Inflammatory macrophage treated with lipopolysaccharide for 1 hour (primary cell): Measurements from ENCODE around the gene CLTCL1.
"Not testable (repeated sequence)": the region's sequence is repeated elsewhere in the genome, so short reads cannot be mapped to it uniquely, and the experiment has no call there.

Experiments
- DNase-seq, 2 donors: peaks; one replicate each; pipeline ENCODE4 v3.0.0-alpha.2; 2020 to 2022

CLTCL1 gene

GRCh38 chr22:19216579-19216978 lies 74.9 kb downstream of the CLTCL1 start:
- DNase-seq, result no peak

DNA sequence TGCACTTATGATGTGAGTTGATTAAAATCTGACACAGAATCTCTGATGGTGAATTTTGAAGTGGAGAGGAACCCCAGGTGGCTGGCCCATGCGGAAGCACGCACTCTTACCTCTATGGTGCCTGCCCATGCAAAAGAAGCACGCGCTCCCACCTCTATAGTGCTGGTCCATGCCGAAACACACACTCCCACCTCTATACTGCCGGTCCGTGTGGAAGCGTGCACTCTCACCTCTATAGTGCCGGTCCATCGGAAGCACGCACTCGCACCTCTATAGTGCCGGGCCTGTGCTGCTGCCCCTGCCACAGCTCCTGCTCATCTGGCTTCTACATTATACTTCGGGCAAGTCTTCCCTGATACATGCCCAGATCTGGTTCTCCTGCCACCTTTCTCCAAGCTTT lies 76.2 kb downstream of the CLTCL1 start:
- DNase-seq, result no peak

GRCh38 chr22:19214078-19214473 lies 77.4 kb downstream of the CLTCL1 start:
- DNase-seq, result no peak

- DNase-seq, result no peak
Observed at GRCh38 chr22:19213442-19214077, 78.0 kb downstream of the CLTCL1 start.

DNA sequence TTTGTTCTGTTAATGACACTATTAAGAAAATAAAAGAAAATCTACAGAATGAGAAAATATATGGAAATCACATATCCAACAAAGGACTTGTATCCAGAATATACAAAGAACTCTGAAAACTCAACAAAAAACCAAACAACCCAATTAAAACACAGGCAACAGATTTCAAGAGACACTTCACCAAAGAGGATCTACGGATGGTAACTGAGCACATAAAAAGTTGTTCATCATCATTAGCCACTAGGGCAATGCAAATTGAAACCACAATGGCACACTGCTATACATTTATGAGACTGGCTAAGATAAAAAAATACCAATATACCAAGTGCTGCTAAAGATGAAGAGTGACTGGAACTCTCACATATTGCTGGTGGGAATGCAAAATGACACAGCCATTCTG lies 78.5 kb downstream of the CLTCL1 start:
- no peak for DNase-seq

- no peak for DNase-seq
Observed at GRCh38 chr22:19212302-19212870, 79.1 kb downstream of the CLTCL1 start.

DNA sequence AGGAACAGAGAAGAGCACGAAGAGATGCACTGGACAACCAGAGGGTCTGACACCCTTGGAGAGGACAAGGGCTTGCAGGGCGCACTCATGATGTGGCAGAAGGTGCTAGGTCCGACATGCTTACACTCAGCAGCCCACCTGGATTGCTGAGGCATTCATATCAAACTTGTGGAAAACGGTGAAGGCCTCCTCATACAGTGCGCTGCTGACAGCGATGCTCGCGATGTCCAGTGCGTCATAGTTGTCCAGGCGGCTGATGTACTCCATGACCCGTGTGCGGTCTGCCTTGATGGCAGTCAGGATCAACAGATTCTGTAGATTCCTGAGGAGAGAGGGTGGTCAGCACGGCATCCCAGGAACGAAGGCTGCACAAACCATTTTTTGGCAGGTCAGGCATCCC lies 81.3 kb downstream of the CLTCL1 start:
- DNase-seq, result no peak

DNA sequence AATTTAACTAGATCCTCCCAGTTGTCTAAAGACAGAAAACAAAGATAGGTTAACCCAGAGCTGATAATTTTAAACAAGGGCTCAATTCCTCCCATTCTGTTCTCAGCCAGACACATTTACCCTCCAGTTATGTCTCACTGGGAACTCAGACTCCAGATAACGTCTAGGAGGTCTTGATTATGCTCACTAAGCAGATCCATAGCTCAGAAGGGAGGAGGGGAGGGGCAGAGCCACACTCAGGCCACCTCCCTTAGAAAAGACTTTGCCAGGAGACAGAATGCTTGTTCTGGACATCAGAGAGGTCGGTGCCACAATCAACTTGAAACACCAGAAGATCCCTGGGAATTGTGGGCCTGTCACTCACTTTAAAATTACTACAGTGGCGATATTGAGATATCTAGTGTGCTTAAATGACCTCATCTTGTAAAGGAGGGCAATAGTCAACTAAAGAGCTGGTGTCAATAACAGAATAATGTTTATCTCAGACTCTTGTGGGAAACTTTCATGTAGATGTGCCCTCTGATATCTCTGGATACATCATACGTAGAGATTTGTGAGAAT lies 83.2 kb downstream of the CLTCL1 start:
- DNase-seq, result no peak

GRCh38 chr22:19207884-19208283 lies 83.6 kb downstream of the CLTCL1 start:
- no peak for DNase-seq

- DNase-seq, result no peak
Observed at GRCh38 chr22:19207401-19207808, 84.1 kb downstream of the CLTCL1 start.

GRCh38 chr22:19206287-19206686 lies 85.2 kb downstream of the CLTCL1 start:
- DNase-seq, result no peak

- no peak for DNase-seq
Observed at GRCh38 chr22:19204640-19205039, 86.9 kb downstream of the CLTCL1 start.

- DNase-seq, result no peak
Observed at GRCh38 chr22:19203834-19204233, 87.7 kb downstream of the CLTCL1 start.

GRCh38 chr22:19202799-19203186 lies 88.7 kb downstream of the CLTCL1 start:
- not testable (repeated sequence) for DNase-seq

GRCh38 chr22:19201869-19202798 lies 89.4 kb downstream of the CLTCL1 start:
- DNase-seq, result no peak

- DNase-seq, result no peak
Observed at GRCh38 chr22:19201130-19201868, 90.2 kb downstream of the CLTCL1 start.

- no peak for DNase-seq
Observed at GRCh38 chr22:19199479-19199878, 92.0 kb downstream of the CLTCL1 start.

DNA sequence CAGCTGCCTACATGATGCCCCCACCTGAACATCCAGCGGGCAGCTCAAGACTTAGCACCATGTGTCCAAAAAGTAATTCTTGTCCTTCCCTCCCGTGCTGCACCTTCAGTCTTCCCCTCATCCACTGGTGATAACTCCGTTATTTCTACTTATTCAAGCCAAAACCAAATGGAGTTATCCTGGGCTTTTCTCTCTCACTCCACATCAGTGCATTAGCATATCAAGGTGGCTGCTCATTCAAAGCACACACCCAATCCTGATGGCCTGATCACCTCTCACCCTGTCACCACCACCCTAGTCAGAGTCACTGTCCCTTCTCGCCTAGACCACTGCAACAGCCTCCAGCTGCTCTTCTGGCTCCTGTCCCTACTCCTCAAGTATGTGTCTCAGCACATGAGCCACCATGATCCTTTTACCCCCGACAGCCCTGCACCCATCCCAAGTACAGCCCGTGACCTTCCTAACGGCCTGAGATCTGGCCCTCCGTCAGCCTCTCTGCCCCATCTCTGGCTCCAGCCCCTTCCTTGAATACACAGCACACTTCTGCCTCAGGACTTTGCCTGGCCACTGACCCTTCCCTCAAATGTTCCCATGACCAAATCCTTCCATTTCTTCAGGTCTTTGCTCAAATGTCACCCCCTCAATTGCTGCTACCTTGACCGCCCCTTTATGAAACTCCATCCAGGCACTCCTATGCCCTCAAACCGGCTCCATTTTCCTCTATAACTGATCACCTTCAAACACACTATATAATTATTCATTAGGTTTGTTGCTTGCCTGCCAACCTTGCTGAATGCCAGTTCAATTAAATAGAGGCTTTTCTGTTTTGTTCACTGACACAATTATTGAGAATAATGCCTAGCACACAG lies 93.3 kb downstream of the CLTCL1 start:
- DNase-seq, result no peak

DNA sequence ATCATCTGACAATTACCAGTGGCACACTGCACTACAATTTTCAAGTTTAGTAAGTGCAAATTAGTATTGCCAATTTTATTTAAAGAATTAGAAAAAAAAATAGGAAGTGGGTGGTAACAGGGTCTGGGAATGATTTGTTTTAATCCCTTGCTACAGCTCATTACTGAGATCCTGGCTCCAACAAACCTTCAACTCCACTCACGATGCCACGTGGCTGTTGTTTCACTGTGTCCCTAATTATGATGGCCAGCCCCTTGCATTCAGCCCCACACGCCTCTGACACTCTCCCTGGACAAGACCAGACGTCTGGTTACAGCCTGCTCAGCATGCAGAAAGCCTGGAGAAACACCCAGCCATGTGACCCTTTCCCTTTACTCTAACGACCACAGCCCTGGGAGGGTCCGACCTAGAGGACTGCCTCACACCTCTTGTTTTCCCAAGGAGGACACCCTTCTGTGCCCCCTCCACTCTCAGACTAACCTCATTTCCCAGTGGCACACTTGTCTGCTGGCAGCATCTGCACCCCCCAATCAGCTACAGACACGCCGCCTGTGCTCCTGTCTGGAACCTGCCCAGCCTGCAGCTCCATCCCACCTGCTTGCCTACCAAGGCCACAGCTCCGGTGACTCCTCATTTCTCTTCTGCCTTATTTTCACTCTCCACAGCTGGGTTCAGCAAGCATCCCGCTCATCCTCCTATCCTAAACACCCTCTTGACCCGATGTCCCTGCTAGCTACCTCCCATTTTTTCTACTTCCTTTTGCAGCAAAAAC lies 94.5 kb downstream of the CLTCL1 start:
- DNase-seq, result no peak

DNA sequence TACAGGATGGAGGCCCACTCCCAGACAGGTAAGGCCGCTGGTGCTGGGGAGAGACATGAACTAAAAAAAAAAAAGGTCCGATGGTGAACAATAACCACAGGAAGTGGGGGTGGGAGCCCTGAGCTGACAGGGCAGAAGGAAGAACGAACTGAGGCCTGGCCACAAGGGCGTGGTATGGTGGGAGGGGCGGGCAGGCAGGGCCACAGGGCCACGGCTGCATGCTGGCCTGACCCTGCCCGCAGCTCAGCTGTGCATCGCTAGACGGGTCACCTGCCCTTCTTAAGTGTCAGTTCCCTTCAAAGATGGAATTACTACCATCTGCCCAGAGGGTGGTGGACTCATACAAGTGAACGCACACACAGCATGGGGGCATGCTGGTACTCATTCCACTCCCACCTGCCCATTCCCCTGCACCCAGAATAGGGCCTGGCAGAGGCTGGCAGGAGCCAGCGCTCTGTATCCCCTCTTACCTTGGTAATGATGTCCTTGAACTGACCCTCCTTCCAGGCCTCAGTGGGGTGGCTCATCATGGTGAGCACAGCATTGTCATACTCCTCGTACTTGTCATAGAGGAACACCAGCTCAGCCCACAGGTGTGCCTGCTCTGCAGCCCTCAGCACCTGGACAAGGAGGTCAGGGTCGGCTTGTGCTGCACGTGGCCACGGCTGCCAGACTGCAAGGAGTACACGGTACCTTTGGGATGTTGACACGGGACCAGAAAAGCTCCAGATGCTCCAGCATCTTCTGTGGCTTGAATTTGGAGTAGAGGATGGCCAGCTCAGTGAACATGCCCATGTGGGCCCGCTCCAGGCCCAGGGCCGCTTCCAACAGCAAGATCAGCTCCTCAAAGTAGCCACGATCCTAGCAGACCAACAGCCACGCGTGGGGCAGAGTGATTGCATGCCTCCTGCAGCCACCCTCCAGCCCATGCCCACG lies 95.5 kb downstream of the CLTCL1 start:
- no peak for DNase-seq
